Measurements from ENCODE around the gene ZFHX3. TPM values are rescaled to one million over a fixed set of nuclear protein-coding genes. Genes with fewer than 3 reads are reported as not detected.

The ZFHX3 gene
- total RNA-seq, 1 experiment from 2014 or later: 3.5 TPM

- no peak for DNase-seq (ENCODE audit: low spot score)
These were observed 91.5 kb downstream of the ZFHX3 start for GRCh38 chr16:72956124-72957064.

- DNase-seq (ENCODE audit: low spot score): no peak
These were observed 95.1 kb downstream of the ZFHX3 start for GRCh38 chr16:72952811-72953271.

- no peak for DNase-seq (ENCODE audit: low spot score)
These were observed 95.5 kb downstream of the ZFHX3 start for GRCh38 chr16:72952404-72952803.

- DNase-seq (ENCODE audit: low spot score): no peak
These were observed 96.0 kb downstream of the ZFHX3 start for GRCh38 chr16:72951916-72952315.

GRCh38 chr16:72950669-72951068 lies 97.3 kb downstream of the ZFHX3 start:
- no peak for DNase-seq (ENCODE audit: low spot score)

GRCh38 chr16:72948238-72948829 lies 99.6 kb downstream of the ZFHX3 start:
- DNase-seq (ENCODE audit: low spot score): no peak

GRCh38 chr16:72947379-72948237 lies 100.3 kb downstream of the ZFHX3 start:
- no peak for DNase-seq (ENCODE audit: low spot score)

GRCh38 chr16:72946474-72947194 lies 101.3 kb downstream of the ZFHX3 start:
- no peak for DNase-seq (ENCODE audit: low spot score)

GRCh38 chr16:72946063-72946462 lies 101.9 kb downstream of the ZFHX3 start:
- DNase-seq (ENCODE audit: low spot score): no peak

- DNase-seq (ENCODE audit: low spot score): no peak
These were observed 102.3 kb downstream of the ZFHX3 start for GRCh38 chr16:72945611-72946010.

- no peak for DNase-seq (ENCODE audit: low spot score)
These were observed 103.0 kb downstream of the ZFHX3 start for GRCh38 chr16:72944757-72945485.

- DNase-seq (ENCODE audit: low spot score): no peak
These were observed 105.9 kb downstream of the ZFHX3 start for GRCh38 chr16:72942021-72942420.

GRCh38 chr16:72940886-72941285 lies 107.0 kb downstream of the ZFHX3 start:
- no peak for DNase-seq (ENCODE audit: low spot score)

GRCh38 chr16:72939247-72939646 lies 108.7 kb downstream of the ZFHX3 start:
- no peak for DNase-seq (ENCODE audit: low spot score)

- no peak for DNase-seq (ENCODE audit: low spot score)
These were observed 109.1 kb downstream of the ZFHX3 start for GRCh38 chr16:72938795-72939164.

- no peak for DNase-seq (ENCODE audit: low spot score)
These were observed 109.8 kb downstream of the ZFHX3 start for GRCh38 chr16:72937916-72938794.

- no peak for DNase-seq (ENCODE audit: low spot score)
These were observed 110.6 kb downstream of the ZFHX3 start for GRCh38 chr16:72937360-72937759.

GRCh38 chr16:72936408-72936807 lies 111.5 kb downstream of the ZFHX3 start:
- no peak for DNase-seq (ENCODE audit: low spot score)

- DNase-seq (ENCODE audit: low spot score): no peak
These were observed 112.0 kb downstream of the ZFHX3 start for GRCh38 chr16:72935896-72936295.
